SH-SY5Y (cell line): ENCODE results near the gene JAK2.

Experiments used
- GATA2 ChIP-seq: IDR thresholded peaks from 2 replicates; pipeline ENCODE4 v1.6.1; 2011; ENCODE audit warnings: mild to moderate bottlenecking, low read depth, low read length
- GATA3 ChIP-seq: IDR thresholded peaks from 2 replicates; pipeline ENCODE4 v1.6.1; 2011; ENCODE audit warnings: low read depth, mild to moderate bottlenecking, low read length, moderate library complexity

GRCh38 chr9:5122516-5122915, 137.4 kb downstream of the JAK2 start:
- no peak for TF ChIP-seq GATA2
- no peak for TF ChIP-seq GATA3
